Activated naive CD4-positive, alpha-beta T cell treated with anti-CD3 and anti-CD28 coated beads, Interleukin-2, amount 50 U/mL, for 16 hours (primary cell): ENCODE data around the gene PLXNB1.

Experiments used
- DNase-seq: peaks from one replicate; pipeline ENCODE4 v3.0.0-alpha.2; 2020

Gene PLXNB1

DNA sequence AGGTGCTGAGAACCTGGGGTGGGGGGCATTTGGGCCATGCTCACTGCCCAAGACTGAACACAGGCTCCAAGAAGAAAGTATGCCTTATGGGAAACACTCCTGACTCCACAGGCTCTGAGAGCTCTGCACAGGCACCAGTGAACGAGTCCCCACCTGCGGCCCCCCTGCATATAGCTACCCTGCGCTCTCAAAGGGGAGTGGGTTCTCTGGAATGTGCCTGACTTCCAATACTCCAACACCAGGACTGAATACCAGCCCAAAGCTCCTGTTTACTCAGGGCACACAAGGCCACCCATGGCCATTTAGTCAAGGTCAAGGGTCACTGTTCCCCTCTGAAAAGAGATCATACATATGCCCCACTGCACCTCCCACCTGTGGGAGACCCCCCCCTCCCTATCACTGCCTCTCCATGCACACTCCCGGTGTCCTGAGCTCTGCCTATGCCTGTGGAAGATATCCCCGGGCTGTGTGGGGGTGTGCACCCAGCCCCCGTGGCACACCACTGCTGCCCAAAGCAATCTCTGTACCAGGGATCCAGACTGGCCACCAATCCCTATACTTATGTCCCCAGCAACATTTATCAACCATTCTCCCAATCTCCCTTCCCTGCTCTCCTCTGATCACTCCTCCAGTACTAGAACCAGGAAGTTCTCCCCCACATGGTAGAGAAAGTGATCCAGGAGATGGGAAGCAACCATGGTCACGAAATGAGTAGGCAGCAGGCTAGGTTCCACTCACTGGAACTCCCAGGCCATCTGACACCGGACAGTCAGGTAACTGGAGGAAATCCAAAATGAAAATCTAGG lies 1.5 kb upstream of the PLXNB1 start:
- DNase-seq: no peak

DNA sequence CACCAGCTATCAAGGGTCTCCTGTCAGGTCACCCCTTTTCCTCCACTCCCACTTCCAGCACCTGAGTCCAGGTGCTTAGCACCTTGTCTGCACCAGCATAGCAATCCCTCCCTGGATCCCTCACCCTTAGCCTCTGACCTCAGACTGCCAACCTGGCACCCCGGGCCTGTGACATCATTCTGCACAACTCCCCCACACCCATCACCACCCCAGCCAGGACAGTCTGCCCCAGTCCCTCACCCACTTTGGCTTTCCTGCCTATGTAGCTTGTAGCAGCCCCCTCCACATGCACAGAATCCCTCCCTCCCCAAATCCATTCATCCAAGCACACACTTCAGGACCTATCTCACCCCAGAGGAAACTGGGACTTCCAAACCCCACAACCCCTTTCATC lies 819 bp upstream of the PLXNB1 start:
- DNase-seq: no peak

DNA sequence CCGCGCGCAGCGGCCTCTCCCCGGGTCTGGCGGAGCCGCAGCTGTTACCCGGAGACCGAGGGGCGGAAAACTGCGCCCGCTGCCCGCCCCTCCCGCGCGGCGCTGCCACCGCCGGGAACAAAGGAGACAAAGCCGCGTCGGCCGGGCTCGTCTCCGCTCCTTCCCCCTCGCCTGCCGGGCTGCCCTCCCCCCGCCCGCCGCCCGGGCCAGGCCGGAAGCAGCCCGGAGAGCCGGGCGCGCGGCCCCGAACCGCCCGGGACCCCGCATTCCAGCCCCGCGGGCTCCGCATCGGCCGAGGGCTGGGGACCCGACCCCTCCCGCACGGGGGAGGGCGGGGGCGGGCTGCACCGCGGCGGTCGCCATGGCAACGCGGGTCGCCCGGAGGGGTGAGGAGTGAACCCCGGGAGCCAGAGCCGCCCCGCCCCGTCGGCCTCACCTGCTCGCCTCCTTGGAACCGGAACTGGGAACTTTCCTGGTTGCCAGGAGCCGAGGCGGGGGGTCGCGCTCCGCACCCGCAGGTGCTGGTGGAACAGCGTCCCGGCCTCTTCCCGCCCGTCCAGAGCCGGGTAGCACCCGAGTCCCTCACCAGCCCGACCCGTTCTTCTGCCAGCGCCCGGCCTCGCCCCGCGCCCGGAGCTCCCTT lies 448 bp downstream of the PLXNB1 start:
- DNase-seq: peak; percentile 64

DNA sequence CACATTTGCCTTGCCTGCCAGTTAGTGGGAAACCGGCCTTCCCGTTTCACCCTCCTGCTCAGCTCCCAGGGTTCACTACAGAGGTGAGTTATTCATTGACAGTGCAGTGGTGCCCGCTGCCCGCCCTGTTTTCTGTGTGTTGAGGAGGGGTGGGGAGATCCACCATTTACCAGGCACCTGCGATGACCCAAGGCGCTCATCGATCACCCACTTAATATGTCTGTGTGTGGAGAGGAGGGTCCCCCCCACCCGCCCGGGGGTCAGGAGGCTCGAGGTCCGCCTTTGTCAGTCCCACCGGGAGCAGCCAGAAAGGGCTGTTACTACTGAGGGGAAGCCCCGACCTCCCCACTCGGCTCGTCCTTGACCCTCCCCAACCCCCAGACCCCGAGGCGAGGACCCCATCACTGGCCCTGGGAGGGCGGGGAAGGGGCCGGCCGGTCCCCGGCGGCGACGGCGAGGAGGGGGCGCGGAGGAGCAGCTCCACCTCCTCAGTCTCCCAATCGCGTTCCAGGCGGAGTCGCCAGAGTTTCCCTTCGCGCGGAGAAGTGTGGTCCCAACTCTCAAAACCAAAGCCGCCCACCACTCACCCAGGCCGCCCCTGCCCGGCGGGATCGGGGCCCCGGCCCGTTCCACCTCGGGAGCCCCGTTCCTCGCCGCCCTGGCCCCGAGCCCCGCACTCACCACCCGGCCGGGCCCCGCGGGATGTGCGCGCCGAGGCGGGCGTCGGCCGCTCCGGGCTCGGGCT lies 1.1 kb downstream of the PLXNB1 start:
- peak; percentile 19 for DNase-seq

DNA sequence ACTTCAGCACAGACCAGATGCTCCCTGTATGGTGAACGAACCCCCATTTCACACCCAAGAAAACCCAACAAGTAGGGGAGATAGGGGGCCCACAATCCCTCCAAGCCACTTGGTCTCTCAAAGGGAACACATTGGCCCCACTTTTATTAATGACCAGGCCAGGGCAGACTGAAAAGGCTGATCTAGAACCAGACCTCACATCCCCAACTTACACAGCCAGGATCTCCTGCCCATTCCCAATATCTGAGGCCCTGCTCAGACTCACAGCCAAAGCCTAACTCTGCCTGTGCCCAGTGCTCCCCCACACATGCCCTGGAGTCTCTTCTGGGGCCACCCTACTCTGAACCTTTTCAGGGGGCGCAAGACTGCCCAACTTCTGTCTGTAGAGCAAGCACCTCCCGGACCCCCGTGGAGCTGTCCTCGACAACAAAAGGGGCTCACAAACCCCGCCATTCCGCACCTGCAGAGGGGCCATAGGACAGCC lies 1.8 kb downstream of the PLXNB1 start:
- DNase-seq: no peak

DNA sequence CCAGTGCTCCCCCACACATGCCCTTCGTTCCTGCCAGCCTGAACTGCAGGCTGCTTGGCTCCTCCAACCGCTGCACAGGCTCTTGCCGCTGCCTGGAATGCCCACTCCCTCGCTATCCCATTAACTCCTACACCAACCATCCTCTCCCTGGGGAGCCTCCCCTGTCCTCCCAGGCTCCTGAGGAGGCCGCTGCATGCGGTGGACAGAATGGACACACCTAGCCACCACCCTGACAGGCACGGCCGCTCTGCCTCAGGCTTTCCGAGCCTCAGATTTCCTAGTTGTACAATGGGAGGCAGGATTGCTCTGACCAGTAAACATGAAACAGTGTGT lies 2.3 kb downstream of the PLXNB1 start:
- no peak for DNase-seq

DNA sequence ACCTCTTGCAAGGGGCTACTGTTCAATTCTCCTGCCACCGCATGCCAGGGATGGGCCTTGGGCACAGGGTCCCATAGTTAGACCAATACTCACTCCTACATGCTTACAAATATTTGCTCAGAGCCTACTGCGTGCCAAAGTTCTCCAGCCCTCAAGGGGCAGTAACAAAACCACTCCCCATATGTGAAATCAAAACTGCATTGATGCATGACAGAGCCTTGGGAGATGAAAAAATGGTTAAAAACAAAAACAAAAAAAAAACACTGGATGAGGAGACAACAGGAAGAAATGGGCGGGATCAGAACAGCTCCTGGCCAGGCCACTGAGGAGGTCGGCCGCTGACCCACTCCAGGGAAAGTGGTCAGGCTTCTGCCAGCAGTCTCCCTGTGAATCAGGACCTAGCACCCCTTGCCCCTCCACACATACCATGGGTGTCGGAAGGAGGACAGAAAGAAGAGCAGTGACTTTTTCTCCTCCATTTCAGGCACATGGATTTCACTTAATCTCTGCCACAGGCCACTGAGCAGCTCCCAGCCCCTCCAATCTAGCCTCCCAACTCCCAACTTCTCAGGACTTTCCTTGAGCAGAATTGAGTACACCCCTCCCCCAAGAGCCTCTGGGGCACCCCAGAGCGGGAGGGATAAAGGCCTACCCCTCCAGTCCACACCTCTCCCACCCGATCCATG lies 2.8 kb downstream of the PLXNB1 start:
- DNase-seq: no peak

DNA sequence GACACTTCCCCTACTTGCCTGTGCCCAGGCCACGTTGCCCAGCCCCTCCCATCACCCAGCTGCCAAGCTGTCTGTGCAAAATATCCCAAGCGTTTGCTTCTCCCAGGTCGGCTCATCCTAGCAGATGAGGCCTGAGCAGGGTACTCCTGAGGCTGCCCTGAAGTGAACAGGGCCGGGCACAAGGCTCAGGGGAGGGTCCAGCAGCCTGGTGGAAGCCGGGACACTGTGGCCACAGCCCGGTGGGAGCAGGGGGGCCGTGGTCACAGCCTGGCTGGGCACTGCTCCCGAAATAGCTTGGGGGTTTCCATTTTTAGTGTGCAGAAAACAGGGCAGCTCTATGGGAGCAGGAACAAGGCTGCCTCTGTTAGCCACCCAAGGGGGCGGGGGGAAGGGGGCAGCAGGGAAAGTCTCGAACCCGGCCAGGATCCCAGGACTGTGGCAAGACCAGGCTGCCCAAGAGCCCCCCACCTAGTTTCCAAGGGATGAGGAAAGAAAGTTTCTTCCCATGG lies 3.4 kb downstream of the PLXNB1 start:
- no peak for DNase-seq

DNA sequence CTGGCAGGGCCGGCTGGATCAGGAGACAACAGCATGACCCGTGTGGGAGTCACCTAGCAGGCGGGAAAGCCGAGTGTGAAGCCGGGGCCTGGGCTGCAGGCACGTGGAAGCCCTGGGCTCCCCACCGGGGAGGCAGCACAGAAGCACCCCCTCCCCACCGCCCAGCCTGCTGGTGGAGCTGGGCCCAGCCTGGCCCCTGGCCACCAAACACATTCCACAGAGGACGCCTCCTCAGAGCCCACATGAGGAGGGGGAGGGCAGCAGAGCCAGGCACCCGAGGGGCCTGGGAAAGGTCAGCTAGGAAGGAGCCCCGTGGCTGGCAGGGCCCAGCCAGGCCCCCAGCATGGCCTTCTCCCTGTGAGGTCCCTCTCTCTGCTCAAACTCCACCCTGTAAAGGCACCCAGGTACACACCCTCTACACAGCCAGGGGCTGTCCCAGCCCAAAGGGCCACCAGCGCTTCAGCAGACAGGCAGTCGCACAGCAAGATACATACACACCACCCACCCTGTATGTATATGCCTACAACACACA lies 4.5 kb downstream of the PLXNB1 start:
- DNase-seq: no peak

DNA sequence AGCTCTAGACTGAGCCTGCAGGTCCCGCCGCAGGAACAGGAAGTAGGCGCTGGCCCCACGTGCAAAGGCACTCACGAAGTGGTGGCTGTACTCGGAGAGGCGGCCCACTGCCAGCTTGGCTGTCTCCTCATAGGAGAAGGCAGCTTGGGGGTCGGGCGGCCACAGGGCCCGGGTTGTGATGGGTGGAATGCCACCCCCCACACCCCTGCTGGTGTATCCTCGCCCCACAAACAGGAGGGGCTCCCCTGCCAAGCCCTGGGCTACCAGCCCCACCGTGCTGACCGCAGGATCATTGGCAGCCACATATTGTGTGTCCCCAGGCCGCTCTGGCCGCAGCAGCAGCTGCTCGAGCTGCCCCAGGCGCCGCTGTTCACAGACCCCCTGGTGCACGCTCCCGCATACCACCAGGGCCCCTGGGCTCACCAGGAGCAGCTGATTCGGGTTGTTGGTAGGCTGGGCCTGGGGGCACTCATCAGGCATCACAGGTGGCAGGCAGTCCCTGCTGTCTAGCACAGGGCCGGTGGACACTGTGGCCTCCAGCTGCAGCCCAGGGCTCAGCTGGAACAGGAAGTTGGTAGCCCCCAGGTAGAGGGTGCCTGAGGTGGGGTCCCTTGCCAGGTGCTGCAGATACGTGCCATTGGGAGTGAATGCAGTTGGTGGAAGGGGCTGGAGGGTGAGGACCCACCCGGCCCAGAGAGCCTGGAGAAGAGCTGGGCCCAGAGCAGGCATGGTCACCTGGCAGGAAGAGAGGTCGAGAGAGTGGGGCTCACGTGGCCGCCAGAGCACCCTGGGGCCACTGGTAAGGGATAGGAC lies 5.8 kb downstream of the PLXNB1 start:
- no peak for DNase-seq

DNA sequence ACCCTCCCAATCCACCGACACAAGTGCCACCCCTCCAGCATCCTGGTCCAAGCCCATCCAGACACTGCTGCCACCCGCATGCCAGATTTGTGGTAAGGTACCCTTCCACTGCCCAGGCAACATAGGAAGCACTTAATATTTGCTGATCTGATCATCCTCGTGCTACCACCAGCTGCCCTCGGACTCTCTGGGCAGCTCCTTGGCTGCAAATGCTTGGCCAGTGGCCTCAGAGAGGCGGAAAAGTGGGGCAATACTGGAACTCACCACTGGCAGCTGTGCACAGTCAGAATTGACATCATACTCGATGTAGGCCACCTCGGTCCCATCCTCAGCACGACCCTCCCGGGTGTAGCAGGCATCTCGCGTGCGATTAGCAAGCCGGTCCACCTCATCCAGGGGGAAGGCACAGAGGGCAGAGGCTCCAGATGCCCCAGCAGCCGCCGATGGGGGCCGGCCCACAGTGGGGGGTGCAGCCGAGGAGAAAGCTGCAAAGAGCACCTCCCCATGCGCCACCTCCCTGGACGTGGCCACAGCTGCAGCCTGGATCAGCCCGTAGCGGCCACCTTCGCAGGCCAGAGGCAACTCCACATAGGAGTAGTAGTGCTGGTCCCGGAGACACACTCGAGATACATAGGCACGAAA lies 6.5 kb downstream of the PLXNB1 start:
- no peak for DNase-seq

DNA sequence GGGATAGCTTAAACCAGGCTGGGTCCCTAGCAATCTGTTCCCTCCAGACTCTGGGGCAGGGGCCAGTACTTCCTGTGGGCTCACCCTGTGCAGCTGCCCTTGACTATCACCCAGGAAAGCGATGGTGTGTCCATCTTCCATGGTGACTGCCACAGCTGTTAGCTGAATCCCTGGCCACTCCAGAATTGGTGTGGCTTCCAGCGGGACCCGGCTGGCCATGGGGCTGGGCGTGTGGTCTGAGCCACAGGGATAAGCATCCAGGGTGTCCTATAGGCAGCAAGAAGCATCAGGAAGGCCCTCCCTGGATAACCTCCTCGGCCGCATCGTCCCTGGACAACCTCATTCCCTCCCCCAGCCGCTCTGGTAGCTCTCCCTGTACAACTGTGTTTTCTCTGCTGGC lies 7.2 kb downstream of the PLXNB1 start:
- DNase-seq: no peak

DNA sequence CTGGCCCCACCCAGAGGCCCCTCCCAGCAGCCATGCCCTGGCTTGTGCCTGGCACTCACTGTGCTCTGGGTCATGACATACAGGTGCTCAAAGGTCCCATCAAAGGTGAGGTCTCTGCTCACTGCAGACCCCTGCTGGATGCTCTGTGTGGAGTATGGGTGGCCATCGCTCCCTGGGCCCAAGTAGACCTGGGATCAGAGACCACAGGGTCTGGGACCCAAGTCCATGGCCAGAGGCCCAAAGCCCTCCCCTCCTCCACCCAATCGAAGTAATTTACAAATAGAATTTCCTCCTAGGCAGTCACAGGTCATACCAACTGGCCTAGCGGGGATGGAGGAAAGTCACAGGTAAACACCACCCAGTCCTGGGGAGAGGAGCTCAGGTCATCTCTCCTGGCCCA lies 7.6 kb downstream of the PLXNB1 start:
- no peak for DNase-seq

DNA sequence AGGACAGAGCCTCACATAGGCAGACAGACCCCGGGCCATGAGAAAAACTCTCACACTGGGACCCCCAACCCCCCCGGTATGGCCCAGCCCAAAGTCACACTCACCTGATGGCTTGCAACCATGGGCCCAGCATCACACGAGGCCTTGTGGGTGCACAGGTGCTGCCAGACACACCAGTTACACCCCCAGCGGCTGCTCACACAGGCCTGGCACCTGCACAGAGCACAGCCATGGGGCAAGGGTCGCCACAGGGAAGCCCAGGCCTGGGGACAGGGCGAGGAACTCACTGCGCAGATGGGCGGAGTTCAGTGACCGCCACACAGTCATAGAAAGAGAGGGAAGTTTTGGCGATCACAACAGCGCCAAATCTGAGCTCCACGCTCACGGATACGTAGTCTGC lies 9.3 kb downstream of the PLXNB1 start:
- no peak for DNase-seq

DNA sequence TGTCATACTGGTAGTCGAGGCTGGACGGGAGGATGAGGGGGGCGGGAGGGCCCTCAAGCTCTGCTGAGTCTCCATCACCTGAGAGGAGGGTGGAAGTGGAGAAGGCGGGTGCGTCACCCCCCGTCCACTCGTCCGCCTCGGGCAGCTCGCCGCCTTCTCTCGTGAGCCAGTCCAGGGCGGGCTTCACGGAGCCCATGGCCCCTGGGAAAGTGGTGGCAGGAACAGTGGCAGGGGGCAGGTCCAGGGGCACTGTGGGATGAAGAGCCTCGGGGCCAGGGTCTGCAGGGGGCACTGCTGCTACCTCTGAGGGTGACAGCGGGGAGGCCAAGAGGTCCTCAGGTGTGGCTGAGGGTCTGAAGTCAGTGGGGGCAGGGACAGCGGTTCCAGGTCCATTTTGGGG lies 10.3 kb downstream of the PLXNB1 start:
- DNase-seq: no peak

DNA sequence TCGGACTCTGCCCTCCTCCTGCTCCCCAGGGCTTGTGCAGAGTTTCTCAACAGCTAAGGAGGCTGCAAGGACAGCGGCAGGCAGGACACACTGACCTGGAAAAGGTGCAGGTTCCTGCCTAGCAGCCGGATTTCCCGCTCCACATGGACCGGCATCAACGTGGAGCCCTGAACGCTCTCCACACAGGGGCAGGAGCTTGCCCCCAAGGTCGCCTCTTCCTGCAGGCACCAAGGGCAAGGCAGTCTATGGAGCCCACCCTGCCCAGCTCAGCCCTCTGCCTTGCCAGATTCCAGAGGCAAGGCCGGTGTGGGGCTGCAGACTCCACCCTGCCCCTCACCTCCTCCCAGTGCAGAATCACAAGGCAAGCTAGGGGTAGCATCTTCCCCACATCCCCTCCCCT lies 10.7 kb downstream of the PLXNB1 start:
- DNase-seq: no peak

DNA sequence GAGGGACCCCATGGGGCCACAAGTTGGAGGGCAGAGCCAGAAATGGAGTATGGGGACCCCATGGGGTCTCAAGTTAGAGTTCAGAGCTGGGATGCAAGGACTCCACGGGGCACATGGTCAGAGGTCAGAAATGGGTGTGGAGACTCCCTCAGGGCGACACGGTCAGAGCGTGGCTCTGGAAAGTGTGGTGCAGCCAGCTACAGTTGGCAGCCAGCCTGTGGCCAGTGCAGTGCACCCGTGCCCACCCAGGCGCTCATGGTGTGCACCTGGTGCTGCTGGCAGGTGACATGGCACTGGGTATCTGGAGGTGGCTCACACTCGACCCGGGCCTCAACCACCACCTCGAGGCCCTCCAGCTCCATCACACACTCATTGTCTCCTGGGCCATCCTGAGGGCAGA lies 11.2 kb downstream of the PLXNB1 start:
- no peak for DNase-seq

DNA sequence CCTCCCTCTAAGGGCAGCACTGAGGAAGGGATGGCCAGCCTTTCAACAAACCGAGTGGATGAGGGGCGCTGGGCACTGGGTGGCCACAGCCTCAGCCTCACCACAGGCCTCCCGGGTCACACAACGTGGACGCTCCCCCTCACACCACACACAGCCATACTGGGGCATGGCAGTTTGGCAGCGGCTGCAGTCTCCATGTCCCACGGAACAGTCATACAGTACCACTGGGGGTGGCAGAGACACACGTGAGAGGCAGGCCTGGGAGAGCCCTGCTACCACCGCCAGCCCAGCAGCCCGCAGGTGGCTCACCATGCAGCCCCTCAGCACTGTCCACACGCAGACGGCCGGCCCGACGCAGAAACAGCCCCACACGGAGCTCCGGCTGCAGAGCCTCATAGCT lies 11.7 kb downstream of the PLXNB1 start:
- DNase-seq: no peak

DNA sequence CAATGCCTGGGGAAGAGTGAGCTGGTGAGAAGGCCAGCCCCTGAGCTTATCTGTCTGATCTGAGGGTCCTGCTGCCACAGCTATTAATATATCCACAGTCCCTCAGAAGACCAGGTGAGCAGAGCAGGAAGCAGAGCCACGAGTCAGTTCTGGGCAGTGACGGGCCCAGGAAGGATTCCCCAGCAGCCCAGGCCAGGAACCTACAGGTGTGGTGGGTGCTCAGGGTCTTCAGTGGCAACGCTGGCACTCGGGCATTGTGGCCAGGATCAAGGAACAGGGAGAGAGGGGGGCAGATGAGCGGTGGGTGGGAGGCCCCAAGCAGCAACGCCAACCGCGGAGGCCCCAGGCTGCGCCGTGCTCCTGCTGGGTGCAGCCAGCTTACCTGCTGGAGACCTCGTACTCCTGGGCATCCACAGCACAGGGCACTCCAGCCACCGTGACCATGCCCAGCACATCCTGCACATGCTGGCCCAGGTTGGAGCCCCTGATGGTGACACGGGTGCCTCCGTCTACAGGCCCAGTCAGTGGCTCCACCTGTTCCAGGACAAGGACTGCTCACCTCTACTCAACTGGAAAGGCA lies 12.3 kb downstream of the PLXNB1 start:
- no peak for DNase-seq

DNA sequence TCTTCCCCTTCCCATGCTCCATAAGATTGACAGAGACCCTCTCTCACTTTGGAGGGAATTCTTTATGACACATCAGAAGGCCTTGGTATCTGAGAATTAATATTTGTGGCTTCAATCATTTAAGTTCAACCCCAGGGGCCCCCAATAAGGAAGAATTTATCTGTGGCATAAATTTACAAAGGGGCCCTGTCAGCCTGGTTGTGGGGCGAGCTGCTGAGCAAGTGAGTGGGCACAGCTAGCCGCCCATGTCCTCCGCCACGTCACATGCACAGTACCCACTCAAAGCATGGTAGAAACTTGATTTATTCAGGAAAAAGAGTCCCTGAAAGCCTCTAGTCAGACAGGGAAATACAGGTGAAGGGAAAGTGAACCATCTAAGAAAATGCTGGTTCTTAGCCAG lies 13.3 kb downstream of the PLXNB1 start:
- no peak for DNase-seq

DNA sequence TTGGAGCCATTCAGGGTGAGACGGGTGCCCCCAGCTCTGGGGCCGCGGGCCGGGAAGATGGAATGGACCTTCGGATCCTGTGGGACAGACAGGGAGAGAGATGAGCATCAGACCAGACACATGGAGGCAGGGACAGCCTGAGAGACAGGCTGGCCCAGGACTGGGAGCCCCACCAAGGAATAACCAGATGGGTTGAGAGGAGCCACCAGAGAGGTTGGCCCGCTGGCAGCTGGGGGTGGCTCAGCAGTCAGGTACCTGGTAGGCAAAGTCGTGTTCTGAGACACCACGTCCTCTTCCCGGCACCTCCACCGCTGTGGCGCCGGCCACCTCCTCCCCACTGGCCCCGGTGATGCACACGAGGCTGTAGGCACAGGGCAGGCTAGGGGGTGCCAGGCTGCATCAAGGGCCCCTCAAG lies 13.8 kb downstream of the PLXNB1 start:
- no peak for DNase-seq
